Spleen (tissue), 7 donors: ENCODE results near the gene CD55.

Experiments used
- CTCF ChIP-seq, 11 experiments: fragments of 200-600 bp in 7 of 11; fragments of 450-650 bp in 4 of 11; sonication (generic) in 4 of 11; IDR thresholded peaks in 8 of 11; conservative IDR thresholded peaks in 3 of 11; 1 replicate in 7 of 11; 2 replicates in 4 of 11; pipeline versions ENCODE4 v1.4.0 to v1.8.0; 2016 to 2021; ENCODE audit warnings: antibody characterized with exemption in 11 of 11, inconsistent platforms in 4 of 11, mild to moderate bottlenecking in 1 of 11
- POLR2AphosphoS5 ChIP-seq, 3 donors: sonication (generic); formaldehyde crosslinking; IDR thresholded peaks; one replicate each; pipeline ENCODE4 v1.5.1; 2017; ENCODE audit warnings: antibody characterized with exemption in 3 of 3
- donor health status: DM: no; HTN: no; CAD: no; lungs with moderate emphysema.
- donor health status: DM: no; HTN: no; CAD: no.
- donor health status: DM: no; HTN: no; CAD: no.

- TF ChIP-seq CTCF (IDR thresholded peaks at IDR 0.05 in 8 of 11, conservative IDR thresholded peaks at IDR 0.05 in 3 of 11): no peak
- TF ChIP-seq POLR2AphosphoS5 (IDR thresholded peaks at IDR 0.05): no peak
Measured at GRCh38 chr1:207288315-207288714, 33.2 kb upstream of the CD55 start.
